HG03135 (cell line): ENCODE results near the gene NRM.
"Not testable (repeated sequence)": the region's sequence is repeated elsewhere in the genome, so short reads cannot be mapped to it uniquely, and the experiment has no call there.

ENCODE experiments used
- ATAC-seq: cut with Tn5 transposase; IDR thresholded peaks from one replicate; pipeline ENCODE4 v1.9.1; 2021; ENCODE audit warnings: mild to moderate bottlenecking, moderate library complexity; ENCODE audit not compliant: unreplicated experiment

The NRM gene

GRCh38 chr6:30690403-30691207 lies at the start of gene NRM:
Gene NRM, minus strand, starts transcription at chr6:30690984. Its CDS starts 10 bp downstream, at chr6:30690974.
- no peak for ATAC-seq

- ATAC-seq, result no peak
Measured at GRCh38 chr6:30740540-30740870, 49.7 kb upstream of the NRM start.

DNA sequence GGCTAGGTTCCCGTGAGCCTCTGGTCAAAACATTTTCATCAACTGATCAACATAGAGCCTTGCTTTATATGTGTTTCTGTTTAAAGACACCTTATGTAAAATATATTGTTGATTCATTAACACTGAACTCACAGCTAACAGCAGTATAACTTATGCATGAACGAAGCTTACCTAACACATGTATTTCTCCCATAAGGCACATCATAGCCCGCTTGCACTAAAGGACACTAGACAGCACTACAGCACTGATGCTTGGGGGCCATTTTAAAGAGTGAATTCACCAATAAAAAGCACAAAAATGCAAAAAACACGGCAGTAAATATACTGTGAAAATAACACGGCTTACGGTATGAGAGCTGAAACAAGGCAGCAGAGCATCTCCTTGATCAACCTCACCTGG lies 47.7 kb upstream of the NRM start:
- no peak for ATAC-seq

GRCh38 chr6:30735668-30736314 lies 45.0 kb upstream of the NRM start:
- ATAC-seq, result peak; percentile 42

GRCh38 chr6:30732237-30732943 lies 41.6 kb upstream of the NRM start:
- ATAC-seq, result no peak

DNA sequence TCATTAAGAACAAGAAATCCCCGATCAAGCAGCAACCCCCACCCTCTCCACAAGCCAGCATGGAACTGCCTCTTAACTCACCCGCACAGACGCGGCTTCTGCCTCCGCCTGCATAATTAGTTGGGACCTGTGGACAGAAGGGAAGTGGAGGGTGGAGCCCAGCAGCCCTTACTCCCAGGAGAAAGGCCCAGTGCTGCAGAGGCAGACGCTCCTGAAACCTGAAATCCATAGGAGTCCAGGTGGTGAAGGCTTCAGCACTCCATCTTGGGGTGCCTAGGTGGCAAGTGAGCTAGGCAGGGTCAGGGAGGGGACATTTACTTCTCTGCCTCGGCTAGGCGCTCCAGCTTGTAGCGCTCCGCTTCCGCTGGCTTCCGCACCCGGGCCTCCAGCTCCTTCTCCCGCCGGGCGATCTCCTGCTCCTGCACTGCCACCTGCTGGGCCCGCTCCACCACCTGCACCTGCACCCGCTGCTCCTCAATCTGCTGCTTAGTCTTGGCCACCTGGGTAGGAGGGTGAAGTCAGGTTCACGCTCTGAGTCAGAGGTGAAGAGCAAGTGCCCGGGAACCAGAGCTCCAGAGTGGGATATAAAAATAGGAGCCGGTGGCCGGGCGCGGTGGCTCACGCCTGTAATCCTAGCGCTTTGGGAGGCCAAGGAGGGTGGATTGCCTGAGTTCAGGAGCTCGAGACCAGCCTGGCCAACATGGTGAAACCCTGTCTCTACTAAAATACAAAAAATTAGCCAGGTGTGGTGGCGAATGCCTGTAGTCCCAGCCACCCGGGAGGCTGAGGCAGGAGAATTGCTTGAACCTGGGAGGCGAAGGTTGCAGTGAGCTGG lies 40.0 kb upstream of the NRM start:
- peak; percentile 46 for ATAC-seq

- ATAC-seq, result no peak
Measured at GRCh38 chr6:30727920-30728553, 37.3 kb upstream of the NRM start.

DNA sequence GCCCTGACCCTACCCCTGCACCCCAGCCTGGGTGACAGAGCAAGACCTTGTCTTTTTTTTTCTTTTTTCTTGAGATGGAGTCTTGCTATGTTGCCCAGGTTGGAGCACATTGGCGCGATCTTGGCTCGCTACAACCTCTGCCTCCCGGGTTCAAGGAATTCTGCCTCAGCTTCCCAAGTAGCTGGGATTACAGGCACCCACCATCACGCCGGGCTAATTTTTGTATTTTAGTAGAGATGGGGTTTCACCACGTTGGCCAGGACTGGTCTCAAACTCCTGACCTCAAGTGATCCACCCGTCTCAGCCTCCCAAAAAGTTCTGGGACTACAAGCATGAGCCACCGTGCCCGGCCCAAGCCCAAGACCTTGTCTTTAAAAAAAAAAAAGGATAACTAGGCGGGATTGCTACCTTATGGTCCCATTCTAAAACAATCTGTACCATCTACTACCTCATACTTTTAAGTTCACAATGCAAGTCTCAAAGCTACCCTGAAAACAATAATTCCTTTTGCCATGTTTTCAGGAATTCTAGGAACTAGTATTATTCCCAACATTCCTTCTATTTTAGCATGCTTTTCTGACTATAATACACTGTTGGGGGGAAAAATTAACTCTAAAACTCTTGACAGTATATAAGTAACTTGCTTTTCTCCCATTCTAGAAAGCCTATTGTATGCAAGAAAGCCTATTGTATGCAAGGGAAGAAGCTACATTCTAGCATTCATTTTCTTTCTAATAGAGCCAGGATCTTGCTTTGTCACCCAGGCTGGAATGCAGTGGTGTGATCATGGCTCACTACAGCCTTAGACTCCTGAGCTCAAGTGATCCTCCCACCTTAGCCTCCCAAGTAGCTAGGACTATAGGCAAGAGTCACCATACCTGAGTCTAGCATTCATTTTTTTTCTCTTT lies 36.0 kb upstream of the NRM start:
- ATAC-seq, result no peak

DNA sequence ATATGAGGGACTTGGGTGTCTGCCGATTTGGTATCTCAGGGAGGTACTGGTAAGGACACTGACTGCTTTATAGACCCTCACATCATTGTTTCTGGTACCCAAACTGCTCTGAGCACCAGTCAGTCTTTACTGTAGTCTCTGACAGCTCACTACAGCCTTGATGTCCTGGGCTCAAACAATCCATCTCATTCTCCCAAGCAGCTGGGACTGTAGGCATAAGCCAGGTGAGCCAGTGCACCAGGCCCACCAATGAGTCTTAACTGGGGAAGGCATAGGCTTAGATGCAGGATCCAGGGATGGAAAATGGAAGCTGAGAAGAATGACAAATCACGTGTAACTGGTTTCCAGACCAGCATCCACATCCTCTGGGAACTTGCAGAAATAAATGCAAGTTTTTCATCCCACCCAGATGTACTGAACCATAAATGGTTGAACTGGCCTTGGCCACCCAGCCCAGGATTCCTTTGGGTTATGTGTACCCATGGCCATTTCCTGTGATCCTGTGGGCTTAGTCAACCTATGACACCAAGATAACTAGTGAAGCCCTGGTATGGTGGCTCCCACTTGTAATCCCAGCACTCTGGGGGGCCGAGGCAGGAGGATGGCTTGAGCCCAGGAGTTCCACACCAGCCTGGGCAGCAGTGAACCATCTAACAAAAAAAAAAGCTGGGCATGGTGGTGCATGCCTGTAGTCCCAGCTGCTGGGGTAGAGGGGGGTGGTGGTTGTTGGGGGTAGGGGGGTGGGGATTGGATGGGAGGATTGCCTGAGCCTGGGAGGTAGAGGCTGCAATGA lies 35.1 kb upstream of the NRM start:
- no peak for ATAC-seq

DNA sequence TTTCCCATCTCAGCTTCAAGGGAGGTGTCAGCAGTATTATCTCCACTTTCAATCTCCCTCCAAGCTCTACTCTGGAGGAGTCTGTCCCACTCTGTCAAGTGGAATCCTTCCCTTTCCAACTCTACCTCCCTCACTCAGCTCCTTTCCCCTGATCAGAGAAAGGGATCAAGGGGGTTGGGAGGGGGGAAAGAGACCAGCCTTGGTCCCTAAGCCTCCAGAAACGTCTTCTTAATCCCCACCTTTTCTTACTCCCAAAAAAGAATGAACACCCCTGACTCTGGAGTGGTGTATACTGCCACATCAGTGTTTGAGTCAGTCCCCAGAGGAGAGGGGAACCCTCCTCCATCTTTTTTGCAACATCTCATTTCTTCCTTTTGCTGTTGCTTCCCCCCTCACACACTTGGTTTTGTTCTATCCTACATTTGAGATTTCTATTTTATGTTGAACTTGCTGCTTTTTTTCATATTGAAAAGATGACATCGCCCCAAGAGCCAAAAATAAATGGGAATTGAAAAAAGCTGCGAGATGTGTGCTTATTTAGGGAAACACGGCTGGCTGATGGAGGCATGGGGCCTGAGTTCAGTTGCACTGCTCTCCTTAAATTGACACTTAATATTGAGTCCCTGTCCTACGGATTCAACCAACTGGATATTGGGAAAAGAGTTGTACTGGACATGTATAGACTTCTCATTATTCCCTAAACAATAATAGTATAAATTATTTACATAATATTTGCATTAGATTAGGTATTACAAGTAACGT lies 34.3 kb upstream of the NRM start:
- no peak for ATAC-seq

- not testable (repeated sequence) for ATAC-seq
Measured at GRCh38 chr6:30723843-30724741, 33.3 kb upstream of the NRM start.

DNA sequence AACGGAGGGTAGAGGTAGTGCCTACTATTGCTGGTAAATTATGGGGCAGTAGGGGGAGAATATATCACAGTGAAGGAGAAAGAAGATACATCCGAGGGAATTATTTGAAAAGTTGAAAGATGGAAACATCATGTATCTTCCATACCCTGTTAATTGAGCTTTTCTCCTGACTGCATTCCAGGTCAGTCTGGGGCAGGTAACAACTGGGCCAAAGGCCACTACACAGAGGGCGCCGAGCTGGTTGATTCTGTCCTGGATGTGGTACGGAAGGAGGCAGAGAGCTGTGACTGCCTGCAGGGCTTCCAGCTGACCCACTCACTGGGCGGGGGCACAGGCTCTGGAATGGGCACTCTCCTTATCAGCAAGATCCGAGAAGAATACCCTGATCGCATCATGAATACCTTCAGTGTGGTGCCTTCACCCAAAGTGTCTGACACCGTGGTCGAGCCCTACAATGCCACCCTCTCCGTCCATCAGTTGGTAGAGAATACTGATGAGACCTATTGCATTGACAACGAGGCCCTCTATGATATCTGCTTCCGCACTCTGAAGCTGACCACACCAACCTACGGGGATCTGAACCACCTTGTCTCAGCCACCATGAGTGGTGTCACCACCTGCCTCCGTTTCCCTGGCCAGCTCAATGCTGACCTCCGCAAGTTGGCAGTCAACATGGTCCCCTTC lies 32.5 kb upstream of the NRM start:
- ATAC-seq, result not testable (repeated sequence)

DNA sequence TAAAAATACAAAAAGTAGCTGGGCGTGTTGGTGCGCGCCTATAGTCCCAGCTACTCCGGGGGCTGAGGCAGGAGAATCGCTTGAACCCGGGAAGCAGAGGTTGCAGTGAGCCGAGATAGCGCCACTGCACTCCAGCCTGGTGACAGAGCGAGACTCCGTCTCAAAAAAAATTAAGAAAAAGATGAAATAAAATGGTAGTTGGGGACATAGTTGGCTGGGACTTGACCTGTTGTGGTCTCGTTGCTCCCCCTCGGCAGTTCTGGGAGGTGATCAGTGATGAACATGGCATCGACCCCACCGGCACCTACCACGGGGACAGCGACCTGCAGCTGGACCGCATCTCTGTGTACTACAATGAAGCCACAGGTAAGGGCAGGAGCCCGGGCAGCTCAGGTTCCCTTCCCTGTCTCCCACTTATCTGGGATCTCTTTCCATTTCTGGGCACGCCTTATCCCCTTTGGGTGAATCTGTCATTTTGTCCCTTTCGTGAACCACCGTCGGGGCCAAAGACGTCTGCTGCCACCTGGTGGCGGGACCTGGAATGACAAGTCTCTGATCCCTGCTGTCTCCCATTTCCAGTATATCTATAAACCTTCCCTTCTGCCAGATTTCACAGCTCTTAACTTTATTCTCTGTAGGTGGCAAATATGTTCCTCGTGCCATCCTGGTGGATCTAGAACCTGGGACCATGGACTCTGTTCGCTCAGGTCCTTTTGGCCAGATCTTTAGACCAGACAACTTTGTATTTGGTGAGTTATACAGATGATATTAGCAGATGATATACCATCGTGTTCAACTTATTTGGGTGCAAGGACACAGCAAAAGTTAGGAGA lies 31.7 kb upstream of the NRM start:
- no peak for ATAC-seq

DNA sequence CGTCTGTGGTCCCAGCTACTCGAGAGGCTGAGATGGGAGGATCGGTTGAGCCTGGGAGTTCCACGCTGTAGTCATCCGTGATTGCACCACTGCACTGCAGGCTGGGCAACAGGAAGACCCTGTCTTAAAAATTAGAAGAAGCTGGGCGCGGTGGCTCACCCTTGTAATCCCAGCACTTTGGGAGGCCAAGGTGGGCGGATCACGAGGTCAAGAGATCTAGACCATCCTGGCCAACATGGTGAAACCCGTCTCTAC lies 31.2 kb upstream of the NRM start:
- not testable (repeated sequence) for ATAC-seq

- no peak for ATAC-seq
Measured at GRCh38 chr6:30721198-30722024, 30.6 kb upstream of the NRM start.
